ENCODE data around the gene KRT4.
"Not testable (repeated sequence)": the region's sequence is repeated elsewhere in the genome, so short reads cannot be mapped to it uniquely, and the experiment has no call there.

Gene KRT4

DNA sequence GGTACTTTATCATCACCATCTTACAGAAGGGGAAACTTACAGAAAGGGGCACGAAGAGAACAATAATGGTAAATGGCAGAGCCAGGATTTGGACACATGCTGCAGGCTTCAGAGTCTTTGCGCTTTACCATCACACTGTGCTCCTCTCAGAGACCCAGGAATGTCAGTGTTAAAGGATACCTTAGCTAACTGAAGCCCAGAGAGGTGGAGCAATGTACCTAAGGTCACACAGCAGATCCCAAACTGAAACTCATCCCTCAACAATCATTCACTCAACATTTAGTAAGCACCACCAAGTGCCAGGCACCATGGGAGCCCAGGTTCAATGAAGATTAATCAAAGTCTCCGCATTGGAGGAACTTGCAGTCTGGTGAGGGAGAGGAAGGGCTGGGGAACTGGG, 42.9 kb upstream of the KRT4 start:
- in situ Hi-C loops (cut with HindIII; ENCODE audit: low pct_ligation_motif_present, low sequenced_read_pairs): loop anchor here (25.0 kb wide), 2 partner anchors 219 to 469 kb away; partner anchors contain the start of gene KRT84
- Histone ChIP-seq H3K36me3 (replicated peaks) (no peaks in the 10 kb centered on the region), H3K4me3 (ENCODE audit: low read depth, low read length) (no peak overlapping the region), H3K27me3 (replicated peaks) (no peaks in the 10 kb centered on the region), H3K27ac (no peak overlapping the region)
- DNase-seq: no peak
- TF ChIP-seq, protein P1, sequence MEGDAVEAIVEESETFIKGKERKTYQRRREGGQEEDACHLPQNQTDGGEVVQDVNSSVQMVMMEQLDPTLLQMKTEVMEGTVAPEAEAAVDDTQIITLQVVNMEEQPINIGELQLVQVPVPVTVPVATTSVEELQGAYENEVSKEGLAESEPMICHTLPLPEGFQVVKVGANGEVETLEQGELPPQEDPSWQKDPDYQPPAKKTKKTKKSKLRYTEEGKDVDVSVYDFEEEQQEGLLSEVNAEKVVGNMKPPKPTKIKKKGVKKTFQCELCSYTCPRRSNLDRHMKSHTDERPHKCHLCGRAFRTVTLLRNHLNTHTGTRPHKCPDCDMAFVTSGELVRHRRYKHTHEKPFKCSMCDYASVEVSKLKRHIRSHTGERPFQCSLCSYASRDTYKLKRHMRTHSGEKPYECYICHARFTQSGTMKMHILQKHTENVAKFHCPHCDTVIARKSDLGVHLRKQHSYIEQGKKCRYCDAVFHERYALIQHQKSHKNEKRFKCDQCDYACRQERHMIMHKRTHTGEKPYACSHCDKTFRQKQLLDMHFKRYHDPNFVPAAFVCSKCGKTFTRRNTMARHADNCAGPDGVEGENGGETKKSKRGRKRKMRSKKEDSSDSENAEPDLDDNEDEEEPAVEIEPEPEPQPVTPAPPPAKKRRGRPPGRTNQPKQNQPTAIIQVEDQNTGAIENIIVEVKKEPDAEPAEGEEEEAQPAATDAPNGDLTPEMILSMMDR (IDR thresholded peaks at IDR 0.05; ENCODE audit: low read depth, low read length, missing control alignments): no peak

- not testable (repeated sequence) for H3K4me3 ChIP-seq (ENCODE audit: low read depth, low read length); H3K27me3 ChIP-seq (replicated peaks); H3K27ac ChIP-seq; DNase-seq; H3K36me3 ChIP-seq (replicated peaks)
- in situ Hi-C loops (cut with HindIII; ENCODE audit: low pct_ligation_motif_present, low sequenced_read_pairs): loop anchor here (25.0 kb wide), 2 partner anchors 219 to 469 kb away; partner anchors contain the start of gene KRT84
Measured at GRCh38 chr12:52856077-52856476, 42.2 kb upstream of the KRT4 start.

- H3K4me3 ChIP-seq (ENCODE audit: low read depth, low read length): no peak overlapping the region
- no peak for DNase-seq
- TF ChIP-seq, protein P1 (IDR thresholded peaks at IDR 0.05; ENCODE audit: low read depth, low read length, missing control alignments): no peak
- in situ Hi-C loops (cut with HindIII; ENCODE audit: low pct_ligation_motif_present, low sequenced_read_pairs): loop anchor here (25.0 kb wide), 2 partner anchors 214 to 464 kb away; partner anchors contain the start of gene KRT84
- H3K27ac ChIP-seq: no peak overlapping the region
- no peaks in the 10 kb centered on the region for H3K36me3 ChIP-seq (replicated peaks)
- no peaks in the 10 kb centered on the region for H3K27me3 ChIP-seq (replicated peaks)
Measured at GRCh38 chr12:52851787-52852186, 37.9 kb upstream of the KRT4 start.

DNA sequence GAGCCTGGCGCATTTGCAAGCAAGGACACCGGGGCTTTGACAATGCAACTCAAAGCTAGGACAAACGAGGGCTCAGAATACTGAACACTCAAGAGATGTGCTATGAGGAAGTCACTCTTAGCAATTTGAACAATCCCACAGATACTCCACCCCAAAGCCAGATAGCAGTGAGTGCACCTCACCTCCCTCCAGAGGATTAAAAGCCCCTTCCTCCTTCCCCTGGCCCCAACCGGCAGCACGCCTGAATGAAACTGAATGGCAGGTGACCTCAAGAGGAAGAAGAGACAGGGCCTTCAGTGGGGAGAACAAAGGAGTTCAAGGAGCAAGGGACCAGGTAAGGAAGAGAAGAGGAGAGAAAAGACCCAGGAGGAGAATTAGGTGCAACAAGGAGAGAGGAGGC, 36.8 kb upstream of the KRT4 start:
- in situ Hi-C loops (cut with HindIII; ENCODE audit: low pct_ligation_motif_present, low sequenced_read_pairs): loop anchor here (25.0 kb wide), 2 partner anchors 213 to 463 kb away; partner anchors contain the start of gene KRT84
- H3K4me3 ChIP-seq (ENCODE audit: low read depth, low read length): no peak overlapping the region
- no peak for DNase-seq
- no peak overlapping the region for H3K27ac ChIP-seq
- TF ChIP-seq, protein P1 (IDR thresholded peaks at IDR 0.05; ENCODE audit: low read depth, low read length, missing control alignments): no peak
- no peaks in the 10 kb centered on the region for H3K27me3 ChIP-seq (replicated peaks)
- no peaks in the 10 kb centered on the region for H3K36me3 ChIP-seq (replicated peaks)

DNA sequence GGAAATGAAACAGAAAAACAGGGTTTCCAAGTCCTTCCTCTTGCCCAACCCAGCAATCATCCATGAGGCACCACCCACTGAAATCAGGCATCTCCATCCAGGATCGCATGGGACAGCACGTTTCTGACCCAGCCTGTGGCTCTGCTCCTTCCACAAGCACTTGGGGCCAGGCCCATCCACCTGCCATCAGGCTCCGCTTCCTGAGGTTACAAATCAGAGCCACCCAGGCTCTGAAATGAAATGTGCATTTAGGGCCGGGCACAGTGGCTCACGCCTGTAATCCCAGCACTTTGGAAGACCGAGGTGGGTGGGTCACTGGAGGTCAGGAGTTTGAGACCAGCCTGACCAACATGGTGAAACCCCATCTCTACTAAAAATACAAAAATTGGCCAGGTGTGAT, 35.6 kb upstream of the KRT4 start:
- DNase-seq: no peak
- in situ Hi-C loops (cut with HindIII; ENCODE audit: low pct_ligation_motif_present, low sequenced_read_pairs): no loop called here

GRCh38 chr12:52848661-52849255, 34.8 kb upstream of the KRT4 start, which contains the start of gene KRT78:
TSS of gene KRT78 (minus strand) at chr12:52848994. CDS start at chr12:52848930, 64 bp downstream.
- H3K36me3 ChIP-seq (replicated peaks): no peaks in the 10 kb centered on the region
- DNase-seq: no peak
- H3K27ac ChIP-seq: no peak within 1 kb of the TSS
- TF ChIP-seq, protein P1 (IDR thresholded peaks at IDR 0.05; ENCODE audit: low read depth, low read length, missing control alignments): no peak
- no peaks in the 10 kb centered on the region for H3K27me3 ChIP-seq (replicated peaks)
- in situ Hi-C loops (cut with HindIII; ENCODE audit: low pct_ligation_motif_present, low sequenced_read_pairs): no loop called here
- no peak within 1 kb of the TSS for H3K4me3 ChIP-seq (ENCODE audit: low read depth, low read length)

More for the DNA sequence above, 35.6 kb upstream of the KRT4 start:
- Histone ChIP-seq H3K4me3 (ENCODE audit: low read depth, low read length) (no peak overlapping the region), H3K27me3 (replicated peaks) (no peaks in the 10 kb centered on the region), H3K36me3 (replicated peaks) (no peaks in the 10 kb centered on the region), H3K27ac (no peak overlapping the region)
- TF ChIP-seq, protein P1 (IDR thresholded peaks at IDR 0.05; ENCODE audit: low read depth, low read length, missing control alignments): no peak

Measured in brain microvascular endothelial cell (primary cell).